Gastroesophageal sphincter (tissue), 3 donors: ENCODE measurements around the gene HSPA1B.

ENCODE experiments used
- POLR2A ChIP-seq, 2 donors: fragments of 450-650 bp; IDR thresholded peaks; one replicate each; pipeline ENCODE4 v1.6.1; 2017; ENCODE audit warnings: antibody characterized with exemption in 2 of 2, mild to moderate bottlenecking in 2 of 2, moderate library complexity in 1 of 2
- TF ChIP-seq, protein P1 (sequence below), 4 experiments: fragments of 200-600 bp in 2 of 4; fragments of 450-650 bp in 2 of 4; sonication (generic) in 1 of 4; IDR thresholded peaks; one replicate each; pipeline ENCODE4 v1.5.1; 2017 to 2019; ENCODE audit warnings: antibody characterized with exemption in 4 of 4, mild to moderate bottlenecking in 2 of 4, moderate library complexity in 2 of 4

- TF ChIP-seq, protein P1, sequence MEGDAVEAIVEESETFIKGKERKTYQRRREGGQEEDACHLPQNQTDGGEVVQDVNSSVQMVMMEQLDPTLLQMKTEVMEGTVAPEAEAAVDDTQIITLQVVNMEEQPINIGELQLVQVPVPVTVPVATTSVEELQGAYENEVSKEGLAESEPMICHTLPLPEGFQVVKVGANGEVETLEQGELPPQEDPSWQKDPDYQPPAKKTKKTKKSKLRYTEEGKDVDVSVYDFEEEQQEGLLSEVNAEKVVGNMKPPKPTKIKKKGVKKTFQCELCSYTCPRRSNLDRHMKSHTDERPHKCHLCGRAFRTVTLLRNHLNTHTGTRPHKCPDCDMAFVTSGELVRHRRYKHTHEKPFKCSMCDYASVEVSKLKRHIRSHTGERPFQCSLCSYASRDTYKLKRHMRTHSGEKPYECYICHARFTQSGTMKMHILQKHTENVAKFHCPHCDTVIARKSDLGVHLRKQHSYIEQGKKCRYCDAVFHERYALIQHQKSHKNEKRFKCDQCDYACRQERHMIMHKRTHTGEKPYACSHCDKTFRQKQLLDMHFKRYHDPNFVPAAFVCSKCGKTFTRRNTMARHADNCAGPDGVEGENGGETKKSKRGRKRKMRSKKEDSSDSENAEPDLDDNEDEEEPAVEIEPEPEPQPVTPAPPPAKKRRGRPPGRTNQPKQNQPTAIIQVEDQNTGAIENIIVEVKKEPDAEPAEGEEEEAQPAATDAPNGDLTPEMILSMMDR (IDR thresholded peaks at IDR 0.05): no peak
- no peak for TF ChIP-seq POLR2A (IDR thresholded peaks at IDR 0.05)
These were observed 42.1 kb upstream of the HSPA1B start for GRCh38 chr6:31785475-31785874.
